HG02610 (cell line): ENCODE measurements around the gene PIP.
"Not testable (repeated sequence)": the region's sequence is repeated elsewhere in the genome, so short reads cannot be mapped to it uniquely, and the experiment has no call there.

Experiments used
- ATAC-seq: cut with Tn5 transposase; IDR thresholded peaks from one replicate; pipeline ENCODE4 v1.9.1; 2021; ENCODE audit warnings: mild to moderate bottlenecking, moderate library complexity; ENCODE audit not compliant: unreplicated experiment

Gene PIP

DNA sequence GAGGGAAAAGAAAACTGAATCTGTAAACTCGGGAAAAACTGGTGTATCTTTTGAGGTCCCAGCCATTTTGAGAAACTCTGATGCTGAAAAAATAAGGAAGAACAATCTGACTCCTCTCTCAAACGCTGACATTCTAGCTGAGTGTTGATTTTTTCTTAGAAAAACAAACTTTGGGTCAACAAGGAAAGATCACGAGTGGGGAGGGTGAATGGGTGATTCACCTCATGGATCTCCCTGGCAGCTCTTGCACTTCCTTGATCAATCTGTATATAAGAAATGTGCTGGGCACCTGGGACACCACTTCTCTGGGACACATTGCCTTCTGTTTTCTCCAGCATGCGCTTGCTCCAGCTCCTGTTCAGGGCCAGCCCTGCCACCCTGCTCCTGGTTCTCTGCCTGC lies at the start of gene PIP:
TSS of gene PIP (plus strand) at position 297 of the 400 bp plus-strand sequence. CDS start at position 337, 40 bp downstream.
- ATAC-seq = no peak

GRCh38 chr7:143085109-143085508 lies 46.8 kb upstream of the PIP start:
- no peak for ATAC-seq

DNA sequence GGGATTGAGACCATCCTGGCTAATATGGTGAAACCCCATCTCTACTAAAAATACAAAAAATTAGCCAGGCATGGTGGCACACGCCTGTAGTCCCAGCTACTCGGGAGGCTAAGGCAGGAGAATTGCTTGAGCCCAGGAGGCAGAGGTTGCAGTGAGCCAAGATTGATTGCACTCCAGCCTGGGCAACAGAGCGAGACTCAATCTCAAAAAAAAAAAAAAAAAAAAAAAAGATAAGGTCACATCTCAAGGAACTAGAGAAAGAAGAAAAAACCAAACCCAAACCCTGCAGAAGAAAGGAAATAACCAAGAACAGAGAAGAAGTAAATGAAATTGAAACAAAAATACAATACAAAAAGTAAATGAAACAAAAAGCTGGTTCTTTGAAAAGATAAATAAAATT lies 46.3 kb upstream of the PIP start:
- not testable (repeated sequence) for ATAC-seq

- not testable (repeated sequence) for ATAC-seq
Measured at GRCh38 chr7:143088549-143089231, 43.2 kb upstream of the PIP start.

DNA sequence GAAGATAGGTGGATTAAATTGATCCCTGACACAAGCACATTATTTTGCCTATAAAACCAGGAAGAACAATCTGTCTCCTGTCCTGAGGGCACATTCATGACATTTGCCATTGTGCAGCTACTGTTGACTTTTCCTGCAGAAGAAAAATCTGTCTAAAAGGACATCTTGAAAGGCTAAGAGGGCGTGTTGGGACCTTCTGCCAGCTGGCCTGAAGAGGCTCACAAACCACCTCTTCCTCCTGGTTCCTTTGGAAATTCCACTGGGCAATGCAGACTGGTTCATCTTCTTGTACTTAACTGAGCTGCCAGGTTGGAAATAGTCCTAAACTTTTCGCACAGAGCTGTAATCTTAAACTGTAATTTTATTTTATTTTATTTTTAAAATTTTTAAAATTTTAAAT lies 35.7 kb upstream of the PIP start:
- no peak for ATAC-seq

GRCh38 chr7:143099579-143099978 lies 32.3 kb upstream of the PIP start:
- ATAC-seq = not testable (repeated sequence)

DNA sequence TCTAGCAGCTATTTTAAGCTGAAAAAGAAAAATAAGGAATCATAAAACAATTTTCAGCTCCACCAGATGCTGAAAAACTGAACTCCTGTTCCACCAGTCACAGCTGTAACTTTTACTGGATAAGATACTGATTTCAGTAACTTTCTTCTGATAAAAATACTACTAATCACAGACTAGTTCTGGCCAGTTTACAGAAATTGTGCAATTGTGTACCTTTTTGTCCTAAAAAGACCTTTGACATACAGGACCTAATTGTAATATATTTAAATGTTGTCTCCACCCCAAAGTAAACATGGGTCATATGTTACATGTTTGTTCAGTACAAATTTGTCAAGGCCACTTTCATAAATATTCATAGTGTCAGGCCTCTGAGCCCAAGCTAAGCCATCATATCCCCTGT lies 27.1 kb upstream of the PIP start:
- no peak for ATAC-seq

- ATAC-seq = not testable (repeated sequence)
Measured at GRCh38 chr7:143108019-143108418, 23.9 kb upstream of the PIP start.

DNA sequence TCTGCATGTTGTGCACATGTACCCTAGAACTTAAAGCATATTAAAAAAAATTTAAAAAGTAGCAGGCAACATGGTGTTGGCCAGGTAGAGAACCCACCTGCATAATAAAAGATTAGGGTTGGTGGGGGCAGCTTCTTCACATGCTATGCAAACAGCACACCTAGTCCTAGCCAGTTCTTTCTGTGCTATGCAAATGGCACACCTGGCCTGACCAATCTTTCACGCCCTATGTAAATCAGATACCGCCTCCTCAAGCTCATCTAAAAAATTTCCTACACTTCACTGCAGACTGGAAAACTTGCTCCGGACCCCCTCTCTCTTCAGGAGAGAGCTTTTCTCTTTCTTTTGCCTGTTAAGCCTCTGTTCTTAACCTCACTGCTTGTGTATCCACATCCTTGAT lies 14.5 kb upstream of the PIP start:
- no peak for ATAC-seq

GRCh38 chr7:143120691-143121405 lies 11.0 kb upstream of the PIP start:
- ATAC-seq = no peak

GRCh38 chr7:143123326-143123725 lies 8.6 kb upstream of the PIP start:
- ATAC-seq = not testable (repeated sequence)

DNA sequence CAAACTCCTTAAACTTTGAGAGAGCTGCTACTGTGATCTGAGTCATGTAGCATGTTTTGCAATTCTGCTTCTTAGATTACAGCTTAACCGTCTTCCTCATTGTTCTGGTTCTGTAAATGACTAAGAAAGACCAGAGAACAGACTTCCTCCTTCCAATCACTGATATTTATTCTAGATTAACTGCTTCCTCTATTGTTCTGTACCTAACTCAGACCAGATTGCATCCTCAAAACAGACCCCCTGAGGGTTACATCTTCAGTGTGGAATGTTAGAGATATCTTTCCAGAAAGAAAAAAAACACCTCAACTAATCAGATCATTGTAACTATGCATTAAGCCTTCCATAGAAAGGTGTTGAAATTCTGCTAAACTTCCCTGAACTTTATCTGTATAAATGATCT lies 5.7 kb upstream of the PIP start:
- ATAC-seq = no peak

- ATAC-seq = no peak
Measured at GRCh38 chr7:143129051-143129450, 2.8 kb upstream of the PIP start.

DNA sequence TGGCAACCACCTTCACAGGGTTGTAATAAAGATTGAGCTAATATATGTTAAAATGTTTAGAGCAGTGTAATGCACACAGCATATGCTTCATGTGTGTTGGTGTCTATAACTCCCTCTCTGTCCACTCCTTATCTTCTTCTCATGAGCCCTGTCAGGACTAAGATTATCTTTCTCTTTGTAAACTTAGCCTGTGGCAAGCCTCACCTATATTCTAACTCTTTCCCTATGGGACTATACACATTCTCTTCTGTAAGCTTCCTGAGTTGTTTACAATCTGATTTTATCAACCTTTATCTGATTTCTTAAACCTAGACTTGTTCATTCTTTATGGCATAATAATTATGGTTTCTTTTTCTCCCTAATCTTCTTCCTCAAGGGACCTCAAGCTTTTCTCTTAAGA lies 2.4 kb upstream of the PIP start:
- ATAC-seq = no peak

GRCh38 chr7:143130541-143130940 lies 1.3 kb upstream of the PIP start:
- no peak for ATAC-seq

DNA sequence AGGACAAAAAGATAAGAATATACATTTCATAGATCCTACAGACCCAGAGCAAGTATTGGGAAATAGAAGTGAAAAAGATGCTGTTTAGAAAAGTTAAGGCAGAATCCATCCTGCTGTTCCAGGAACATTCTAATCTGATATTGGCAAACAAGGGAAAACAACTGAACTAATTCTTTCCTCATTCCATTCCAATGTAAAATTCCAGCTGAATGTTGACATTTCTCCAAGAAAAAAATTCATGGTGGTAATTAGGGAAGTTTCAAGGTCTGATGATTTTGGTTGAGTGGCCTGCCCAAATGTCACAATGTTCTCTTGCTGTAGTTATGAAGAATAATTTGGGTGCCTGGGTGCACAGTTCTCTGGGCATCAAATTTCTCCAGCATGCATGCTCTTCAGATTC lies 15.2 kb downstream of the PIP start:
- ATAC-seq = no peak

- ATAC-seq = no peak
Measured at GRCh38 chr7:143148050-143148449, 16.2 kb downstream of the PIP start.

DNA sequence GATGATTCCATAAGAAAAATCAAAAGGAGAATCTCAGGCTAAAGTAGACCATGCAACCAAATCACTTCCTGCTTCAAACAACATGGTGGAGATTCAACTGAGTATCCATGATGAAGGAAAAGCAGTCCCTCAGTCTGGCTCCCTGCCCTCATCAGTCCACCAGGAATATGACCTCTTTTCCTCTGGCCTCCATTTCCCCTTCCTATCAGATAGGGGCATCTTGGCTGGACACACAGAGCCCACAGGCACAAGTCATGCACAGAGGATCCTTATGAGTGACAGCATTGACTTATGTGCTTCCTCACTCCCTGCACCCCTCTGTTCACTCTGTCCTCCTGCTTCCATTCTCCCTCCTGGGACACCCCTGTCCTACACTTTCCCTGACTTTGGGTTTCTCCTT lies 16.8 kb downstream of the PIP start:
- ATAC-seq = no peak

- not testable (repeated sequence) for ATAC-seq
Measured at GRCh38 chr7:143150696-143151095, 18.8 kb downstream of the PIP start.

DNA sequence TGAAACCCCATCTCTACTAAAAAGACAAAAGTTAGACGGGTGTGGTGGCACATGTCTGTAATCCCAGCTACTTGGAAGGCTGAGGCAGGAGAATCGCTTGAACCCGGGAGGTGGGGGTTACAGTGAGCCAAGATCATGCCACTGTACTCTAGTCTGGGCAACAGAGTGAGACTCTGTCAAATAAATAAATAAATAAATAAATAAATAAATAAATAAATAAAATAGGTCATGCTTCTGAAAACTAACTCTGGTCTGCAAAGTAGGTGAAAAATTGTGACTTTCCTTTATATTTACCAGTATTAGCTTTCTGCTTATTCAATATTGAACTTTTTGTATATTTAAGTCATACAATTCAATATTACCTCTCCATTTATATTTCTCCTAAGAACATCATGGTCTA lies 26.7 kb downstream of the PIP start:
- ATAC-seq = not testable (repeated sequence)

DNA sequence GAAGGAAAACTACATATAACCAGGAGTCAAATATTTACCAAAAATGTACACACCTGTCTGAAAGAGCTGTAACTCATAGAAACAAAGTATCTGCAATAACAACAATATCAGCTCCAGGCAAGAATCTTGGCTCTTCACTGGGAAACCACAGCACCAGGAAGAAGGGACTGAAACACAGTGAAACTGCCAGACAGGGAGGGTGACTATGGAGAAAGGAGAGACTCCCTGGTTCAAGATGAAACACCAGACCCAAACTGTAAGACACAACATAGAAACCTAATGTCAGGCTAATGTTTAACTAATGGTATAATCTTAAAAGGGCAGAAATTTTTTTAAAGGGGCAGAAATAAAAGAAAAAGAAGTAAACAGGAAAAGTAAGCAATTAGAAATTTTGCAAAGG lies 39.8 kb downstream of the PIP start:
- no peak for ATAC-seq

DNA sequence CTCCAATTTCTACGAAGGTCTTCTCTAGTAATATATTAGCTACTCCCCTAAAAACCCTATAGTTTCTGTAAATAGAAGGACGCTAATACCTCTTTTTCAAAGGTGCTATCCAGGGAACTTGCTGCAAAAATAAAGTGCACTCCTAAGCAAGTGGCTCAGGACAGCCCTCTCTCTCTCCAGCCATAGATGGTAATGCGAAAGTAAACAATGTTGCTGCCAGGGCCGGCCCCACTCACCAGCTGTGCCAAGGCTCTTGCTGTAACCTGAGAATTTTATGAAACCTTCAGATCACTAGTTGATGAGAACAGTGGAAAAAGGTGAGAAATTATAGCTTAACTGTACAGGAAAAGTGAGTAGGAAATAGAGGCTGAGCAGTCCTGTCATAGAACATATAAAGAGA lies 40.5 kb downstream of the PIP start:
- ATAC-seq = no peak

DNA sequence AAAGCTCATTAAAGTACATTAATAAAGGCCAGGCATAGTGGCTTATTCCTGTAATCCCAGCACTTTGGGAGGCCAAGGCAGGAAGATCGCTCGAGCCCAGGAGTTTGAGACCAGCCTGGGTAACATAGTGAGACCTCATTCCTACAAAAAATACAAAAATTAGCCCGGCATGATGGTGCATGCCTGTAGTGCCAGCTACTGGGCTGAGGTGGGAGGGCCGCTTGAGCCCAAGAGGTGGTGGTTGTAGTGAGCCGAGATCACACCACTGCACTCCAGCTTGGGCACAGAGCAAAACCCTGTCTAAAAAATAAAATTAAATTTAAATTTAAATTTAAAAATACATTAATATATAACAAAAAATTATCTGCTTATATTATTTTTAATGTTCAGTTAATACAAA lies 44.3 kb downstream of the PIP start:
- ATAC-seq = no peak
